Heart left ventricle (tissue), 13 donors: ENCODE measurements around the gene LRIT3.

Experiments
- CTCF ChIP-seq, 12 donors: fragments of 200-600 bp; sonication (generic) in 4 of 12; IDR thresholded peaks; one replicate each; pipeline versions ENCODE4 v1.5.0 to v1.8.0; 2018 to 2022; ENCODE audit warnings: antibody characterized with exemption in 12 of 12, mild to moderate bottlenecking in 5 of 12
- POLR2A ChIP-seq, 2 donors: fragments of 450-650 bp; IDR thresholded peaks; one replicate each; pipeline ENCODE4 v1.6.1; 2017; ENCODE audit warnings: antibody characterized with exemption in 2 of 2, mild to moderate bottlenecking in 2 of 2, moderate library complexity in 2 of 2
- donor health status: ischemic (EF 13 %, LVEDD 7.1; RV severe dilation, severe dysfunction).
- donor health status: DM: no; HTN: yes; CAD: no.
- donor health status: DM: no; HTN: no; CAD: no.
- donor health status: ischemic (EF 25% LVEDD 6.9; RV normal size, moderate dysfunction).
- donor health status: ischemic (EF 25% LVEDD 5.7; RV mildly dilated, moderate dysfunction).
- donor health status: ischemic (EF 35%, LVEDD 5.7; RV mildly dilated, moderate dysfunction).
- donor health status: nonischemic (EF 11% LVEDD 7.7; RV severe dilation, severe dysfunction).
- donor health status: DM: yes; HTN: yes; CAD: no.
- donor health status: PGD.
- donor health status: ischemic (EF 29% LVEDD 5.4; RV normal size, mild dysfunction).
- donor health status: nonischemic (EF 23%, LVEDD 6.1; RV moderate dilation, normal function).

- TF ChIP-seq CTCF (IDR thresholded peaks at IDR 0.05) (no peak), POLR2A (IDR thresholded peaks at IDR 0.05) (no peak)
Measured at GRCh38 chr4:109873791-109874514, 26.0 kb downstream of the LRIT3 start.
